Activated CD4-positive, CD25-positive, alpha-beta regulatory T cell (primary cell): ENCODE measurements around the gene ALDH5A1.

ENCODE experiments used
- DNase-seq, 4 experiments: peaks; one replicate each; lab custom pipeline; 2025; lab: John Stamatoyannopoulos, UW

ALDH5A1 gene

DNA sequence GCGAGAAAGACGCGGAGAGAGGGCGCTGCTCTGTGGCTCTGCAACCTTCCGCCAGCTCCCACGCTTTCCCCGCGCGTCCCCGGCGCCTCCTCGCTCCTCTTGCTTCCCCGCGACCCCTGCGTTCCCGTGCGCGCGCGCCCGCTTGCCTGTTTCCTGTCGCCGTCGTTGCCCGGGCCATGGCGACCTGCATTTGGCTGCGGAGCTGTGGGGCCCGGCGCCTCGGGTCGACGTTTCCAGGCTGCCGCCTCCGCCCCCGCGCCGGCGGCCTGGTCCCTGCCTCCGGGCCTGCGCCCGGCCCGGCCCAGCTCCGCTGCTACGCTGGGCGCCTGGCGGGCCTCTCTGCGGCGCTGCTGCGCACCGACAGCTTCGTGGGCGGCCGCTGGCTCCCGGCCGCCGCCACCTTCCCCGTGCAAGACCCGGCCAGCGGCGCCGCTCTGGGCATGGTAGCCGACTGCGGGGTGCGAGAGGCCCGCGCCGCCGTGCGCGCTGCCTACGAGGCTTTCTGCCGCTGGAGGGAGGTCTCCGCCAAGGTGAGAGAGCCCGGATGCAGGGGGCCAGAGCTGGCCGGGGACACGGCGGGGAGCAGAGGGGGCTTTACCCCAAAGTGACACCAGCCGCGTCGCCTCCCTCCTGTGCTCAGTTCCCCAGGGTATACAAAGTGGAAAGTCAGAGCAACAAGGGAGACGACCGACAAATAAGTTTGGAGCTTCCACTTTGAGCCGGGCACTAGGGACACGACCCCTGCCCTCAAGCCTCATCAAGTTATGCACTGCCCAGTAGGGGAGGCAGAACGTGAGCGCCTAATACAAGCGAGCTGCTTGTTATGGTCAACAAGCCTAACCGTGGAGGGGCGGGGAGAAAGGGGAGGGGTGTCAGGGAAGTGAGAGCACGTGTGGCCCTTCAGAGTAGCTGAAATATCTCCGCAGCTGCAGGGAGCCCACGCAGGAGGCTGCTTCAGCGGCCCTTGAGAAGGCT is at the start of gene ALDH5A1:
TSS of gene ALDH5A1 (plus strand) at position 149 of the 975 bp plus-strand sequence. CDS start at position 177, 28 bp downstream.
- DNase-seq: peak; percentile 39 to 72 (median 46)

DNA sequence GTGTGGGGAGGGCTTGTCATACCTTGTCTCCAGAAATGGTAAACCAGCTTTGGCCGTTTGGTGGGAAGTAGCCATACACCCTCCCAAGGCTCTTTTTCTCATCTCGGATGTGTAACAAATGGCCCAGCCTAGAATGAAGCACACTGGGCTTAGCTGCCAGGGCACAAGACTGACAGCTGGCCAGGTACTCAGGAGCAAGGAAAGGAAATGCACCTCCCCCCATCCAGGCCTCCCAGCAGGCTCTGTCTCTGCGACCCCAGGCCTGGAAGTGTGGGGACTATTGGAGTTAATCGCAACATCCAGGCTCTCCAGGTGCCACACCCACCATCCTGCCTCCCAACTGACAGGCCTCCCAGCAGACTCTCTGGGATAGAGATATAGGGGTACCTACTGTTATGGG is 49.1 kb upstream of the ALDH5A1 start:
- no peak for DNase-seq

DNA sequence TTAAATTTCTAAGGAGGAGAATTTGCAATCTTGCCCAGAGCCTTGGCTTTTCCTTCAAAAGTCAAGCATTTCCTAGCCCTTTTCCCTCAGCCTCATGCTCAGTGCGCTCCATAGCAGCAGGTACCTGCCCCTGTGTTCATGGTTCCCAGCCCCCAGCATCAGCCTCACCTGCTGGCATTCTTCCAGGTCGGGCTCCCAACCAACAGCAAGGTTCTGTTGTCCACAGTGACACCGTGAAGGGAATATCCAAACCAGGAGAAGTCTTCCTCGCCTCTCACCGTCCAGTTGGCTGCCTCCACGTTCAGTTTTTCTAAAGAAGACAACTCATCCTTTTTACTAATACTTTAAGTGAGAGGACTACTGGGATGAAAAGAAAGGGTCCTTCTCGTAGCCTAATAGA is 48.1 kb upstream of the ALDH5A1 start:
- no peak for DNase-seq

DNA sequence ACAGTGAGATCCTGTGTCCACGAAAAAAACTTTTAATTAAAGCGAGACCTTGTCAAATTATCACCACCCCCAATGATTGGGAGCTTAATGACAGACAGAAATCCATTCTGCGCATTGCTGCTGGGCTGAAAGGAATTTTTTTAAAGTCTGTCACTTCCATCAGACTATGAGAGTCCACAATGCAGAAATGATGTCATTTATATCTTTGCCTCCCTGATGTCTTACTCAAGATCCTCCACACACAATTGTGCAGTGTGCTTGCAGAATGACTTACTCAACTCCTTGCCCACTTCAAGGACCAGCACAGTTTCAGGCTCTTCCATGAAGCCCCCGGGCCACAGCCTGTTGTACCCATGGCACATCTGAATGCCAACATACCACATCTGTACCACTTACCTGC is 46.4 kb upstream of the ALDH5A1 start:
- DNase-seq: no peak

DNA sequence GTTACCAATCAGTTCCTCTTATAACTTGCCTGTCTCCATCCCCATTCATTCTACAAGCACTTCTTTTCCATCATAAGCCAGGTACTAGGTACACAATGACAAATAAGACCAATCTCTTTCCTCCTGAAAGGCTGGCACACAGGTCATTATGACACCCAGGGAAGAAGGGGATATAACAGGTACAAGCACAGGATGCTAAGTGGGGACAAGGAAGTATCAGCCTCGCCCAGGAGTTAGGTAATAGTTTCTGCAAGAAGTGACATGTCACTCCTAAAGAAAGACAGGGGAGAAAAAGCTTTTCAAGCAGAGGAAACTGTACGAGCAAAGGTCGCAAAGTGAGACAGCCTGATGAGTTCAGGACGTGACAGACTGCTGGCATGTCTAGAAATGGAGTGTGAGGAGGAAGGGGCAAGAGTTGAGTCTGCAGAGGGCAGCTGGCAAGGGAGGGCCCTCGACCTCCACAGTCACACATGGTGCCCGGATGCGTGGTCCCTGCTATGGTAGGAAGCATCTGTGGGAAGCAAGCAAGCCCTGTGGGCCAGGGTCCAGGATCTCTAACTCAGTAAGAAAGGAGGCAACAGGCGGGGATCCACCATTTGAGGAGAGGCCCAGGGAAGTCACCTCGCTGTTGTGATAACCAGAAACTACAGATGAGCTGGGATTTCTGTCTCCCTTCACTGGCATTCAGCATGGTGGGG is 45.8 kb upstream of the ALDH5A1 start:
- no peak for DNase-seq

DNA sequence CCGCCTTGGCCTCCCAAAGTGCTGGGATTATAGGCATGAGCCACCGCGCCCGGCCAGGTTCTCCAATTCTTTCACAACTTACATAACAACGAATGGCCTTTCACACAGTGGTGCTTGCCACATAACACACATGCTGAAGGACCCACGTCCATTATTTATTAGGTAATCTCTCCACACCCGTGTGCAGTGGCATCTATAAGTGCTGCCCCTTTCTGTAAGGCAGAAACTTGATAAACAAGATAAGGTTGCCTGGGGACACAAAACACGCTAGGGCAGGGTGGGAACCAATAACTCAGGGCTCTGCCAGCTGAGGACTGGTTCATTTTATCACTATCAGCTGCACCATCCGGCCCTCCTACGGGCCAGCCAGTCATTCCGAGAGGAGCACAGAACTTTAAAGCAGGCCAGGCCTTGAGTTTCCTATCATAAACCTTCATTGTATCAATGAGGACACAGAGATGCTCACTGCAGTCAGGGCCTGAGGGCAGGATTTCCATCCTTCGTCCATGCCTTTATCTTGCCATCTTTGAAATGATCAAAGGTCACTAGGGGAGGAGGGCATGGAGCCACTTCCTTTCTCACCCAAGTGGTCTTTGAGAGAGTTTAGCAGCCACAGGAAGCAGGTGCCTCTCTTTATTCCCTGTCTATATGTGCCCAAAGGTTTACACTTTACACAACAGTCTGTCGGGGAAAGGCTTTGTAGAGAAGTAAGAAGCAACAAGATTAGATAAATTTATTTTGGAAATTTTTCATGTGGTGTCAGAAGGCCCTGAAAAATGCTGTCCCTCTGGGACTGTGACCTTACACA is 43.0 kb upstream of the ALDH5A1 start:
- DNase-seq: no peak

DNA sequence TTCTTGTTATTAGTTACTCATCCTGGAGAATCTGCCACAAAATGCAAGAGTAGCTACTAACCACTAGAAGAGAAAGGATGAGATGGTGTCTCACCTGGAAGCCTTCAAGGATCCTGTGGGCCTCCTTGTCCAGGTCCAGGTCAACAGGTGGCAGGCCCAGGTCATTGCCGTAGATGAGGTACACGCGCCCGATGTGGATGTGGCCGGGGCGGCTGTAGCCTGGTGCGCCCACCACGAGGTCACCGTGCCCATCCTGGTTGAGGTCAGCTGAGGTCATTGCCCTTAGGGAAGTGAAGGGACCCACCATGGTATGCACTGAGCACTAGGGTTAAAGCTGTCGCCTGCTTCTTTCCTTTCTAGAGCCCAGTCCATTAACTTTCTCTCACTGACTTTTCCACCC is 40.8 kb upstream of the ALDH5A1 start:
- no peak for DNase-seq

DNA sequence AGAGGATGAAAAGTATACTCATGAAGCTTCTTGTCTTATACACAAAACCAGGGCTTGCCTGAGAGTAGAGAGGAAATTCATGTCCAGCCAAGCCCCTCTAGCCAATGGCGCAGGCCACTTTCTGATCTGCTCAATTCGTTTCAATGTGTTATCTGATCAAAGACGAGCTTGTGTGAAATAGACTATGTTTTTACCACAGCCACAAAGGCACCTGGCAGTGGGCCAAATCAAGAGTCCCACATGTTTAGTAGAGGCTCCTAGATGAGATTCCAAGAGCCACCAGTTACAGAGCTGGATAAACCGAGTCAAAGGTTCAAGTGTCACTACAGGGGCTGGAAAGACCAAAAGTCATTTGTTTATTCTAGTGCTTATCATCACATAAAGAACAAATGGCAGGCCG is 40.3 kb upstream of the ALDH5A1 start:
- no peak for DNase-seq

DNA sequence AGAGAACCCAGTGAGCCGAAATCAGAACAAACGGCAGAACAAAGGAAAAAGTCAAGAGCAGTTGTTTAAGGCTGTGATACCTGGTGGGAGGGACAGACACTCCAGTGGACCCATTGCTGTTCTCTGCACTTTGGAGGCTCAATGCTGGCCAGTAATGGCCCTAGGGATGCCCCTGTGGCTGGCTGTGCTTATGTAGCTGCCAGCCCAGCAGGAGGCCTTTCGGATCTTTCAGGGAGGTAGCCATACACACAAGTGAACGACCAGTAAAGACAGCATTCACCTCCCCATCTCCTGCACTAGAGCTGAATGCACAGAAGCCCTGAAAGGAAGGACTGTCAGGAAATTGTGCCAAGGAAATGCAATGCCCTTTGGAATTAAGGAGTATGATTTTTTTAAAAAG is 39.7 kb upstream of the ALDH5A1 start:
- no peak for DNase-seq

DNA sequence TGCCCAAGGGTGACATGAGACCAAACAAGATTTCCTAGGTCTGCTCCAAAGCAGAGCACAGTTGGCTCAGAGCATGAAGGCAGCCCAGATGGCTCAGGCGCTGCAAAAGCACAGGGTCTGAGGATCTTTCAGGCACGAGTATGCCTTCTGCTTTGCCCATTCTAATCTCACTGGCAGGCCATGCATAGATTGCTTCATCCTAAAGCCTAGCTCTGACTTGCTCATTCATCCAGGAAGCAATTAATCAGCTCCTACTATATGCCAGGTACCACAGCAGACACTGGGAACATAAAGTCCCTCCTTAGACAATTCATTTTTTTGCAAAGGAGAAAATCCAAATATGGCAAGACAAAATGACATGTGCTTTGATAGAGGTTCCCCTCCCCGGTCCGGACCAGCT is 36.6 kb upstream of the ALDH5A1 start:
- no peak for DNase-seq

DNA sequence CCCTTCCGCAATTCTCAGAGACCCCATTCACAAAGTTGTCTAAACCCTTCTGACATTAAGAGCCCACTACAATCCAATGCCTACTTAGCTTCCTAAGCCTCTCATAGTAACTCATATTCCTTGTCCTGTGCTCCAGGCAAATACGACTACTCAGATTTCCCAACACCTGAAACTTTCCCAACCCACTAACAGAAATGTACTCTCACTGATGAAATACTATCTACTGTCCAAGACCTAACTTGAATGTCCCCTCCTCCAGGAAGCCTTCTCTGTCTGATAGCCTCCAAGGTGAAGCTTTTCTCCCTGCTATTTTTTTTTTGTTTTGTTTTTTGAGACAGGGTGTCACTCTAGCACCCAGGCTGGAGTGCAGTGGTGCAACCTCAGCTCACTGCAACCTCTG is 35.8 kb upstream of the ALDH5A1 start:
- DNase-seq: no peak

DNA sequence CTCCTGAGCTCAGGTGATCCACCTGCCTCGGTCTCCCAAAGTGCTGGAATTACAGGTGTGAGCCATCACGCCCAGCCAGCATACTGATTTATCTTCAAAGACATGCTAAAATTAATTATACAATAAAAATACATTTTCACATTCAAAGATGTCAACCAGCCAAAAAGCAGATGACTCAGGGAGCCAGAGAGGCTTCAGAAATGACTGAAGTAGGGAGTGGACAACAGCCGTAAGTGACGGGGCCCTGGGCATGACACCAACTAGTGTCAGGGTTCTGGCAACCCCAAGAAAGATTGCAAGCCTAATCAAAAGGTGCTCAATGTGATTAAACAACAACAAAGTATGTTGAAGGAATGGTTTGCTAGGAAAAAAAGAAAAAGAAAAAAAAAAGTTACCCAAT is 33.8 kb upstream of the ALDH5A1 start:
- DNase-seq: no peak

DNA sequence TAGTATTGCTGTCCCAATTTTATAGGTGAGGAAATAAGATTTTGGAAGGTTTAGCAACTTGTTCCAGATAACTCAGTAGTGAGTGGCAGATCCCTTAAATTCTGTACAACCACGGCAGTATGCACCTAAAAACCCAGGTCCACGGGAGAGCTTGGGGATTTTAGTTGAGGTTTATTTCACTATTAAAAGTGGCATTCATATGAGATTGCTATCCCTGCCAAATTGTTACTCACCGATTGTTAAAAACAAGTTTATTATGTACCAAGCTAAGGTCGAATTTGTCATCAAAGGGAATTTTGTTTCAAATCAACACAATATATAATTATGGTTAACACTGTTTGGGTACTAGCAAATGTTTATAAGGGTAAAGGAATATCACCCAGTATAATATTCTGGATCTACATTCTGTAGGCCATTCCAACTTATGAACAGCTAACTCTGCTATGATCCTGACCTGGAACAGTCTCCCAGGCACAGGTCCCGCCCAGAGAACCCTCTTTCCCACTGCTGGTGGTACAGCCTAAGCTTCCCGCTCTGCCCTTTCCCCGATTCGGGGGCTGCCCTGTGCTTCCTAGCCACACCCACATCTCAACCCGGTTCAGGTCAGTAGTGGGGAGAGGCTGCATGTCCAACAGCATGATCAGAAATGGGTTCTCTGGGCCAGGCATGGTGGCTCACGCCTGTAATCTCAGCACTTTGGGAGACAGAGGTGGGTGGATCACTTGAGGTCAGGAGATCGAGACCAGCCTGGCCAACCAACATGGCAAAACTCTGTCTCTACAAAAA is 30.3 kb upstream of the ALDH5A1 start:
- no peak for DNase-seq

DNA sequence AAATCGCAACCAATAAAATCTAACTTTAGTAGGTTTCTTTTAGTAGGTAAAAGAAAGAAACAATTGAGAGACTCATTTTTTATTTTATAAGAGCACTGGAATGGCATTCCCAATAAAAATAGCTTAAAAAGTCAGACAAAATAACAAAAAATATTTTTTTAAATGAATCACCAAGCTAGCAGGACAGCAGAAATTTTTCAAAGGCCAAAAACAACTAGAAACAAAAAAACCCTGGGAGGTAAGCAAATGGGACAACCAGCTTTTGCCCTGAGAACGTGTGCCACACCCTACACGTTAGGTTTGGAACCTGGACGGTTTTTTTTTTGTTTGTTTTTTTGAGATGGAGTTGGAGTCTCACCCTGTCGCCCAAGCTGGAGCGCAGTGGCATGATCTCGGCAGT is 25.0 kb upstream of the ALDH5A1 start:
- DNase-seq: no peak

DNA sequence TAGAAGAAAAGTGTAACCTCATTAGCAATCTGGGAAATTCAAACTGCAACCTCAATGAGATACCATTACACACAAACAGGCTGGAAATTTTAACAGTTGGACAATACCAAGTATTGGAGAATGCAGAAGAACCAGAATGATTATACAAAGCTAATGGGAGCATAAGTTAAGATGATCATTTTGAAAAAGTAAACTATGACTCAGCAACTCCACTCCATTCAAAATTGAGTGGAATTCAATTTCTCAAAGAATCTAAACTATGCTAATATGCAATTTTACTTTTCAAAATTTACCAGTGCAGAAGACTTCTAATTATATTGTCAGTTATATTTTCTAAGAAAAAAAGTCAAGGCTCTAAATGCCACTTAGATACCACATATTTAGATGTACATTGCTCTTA is 22.6 kb upstream of the ALDH5A1 start:
- no peak for DNase-seq

DNA sequence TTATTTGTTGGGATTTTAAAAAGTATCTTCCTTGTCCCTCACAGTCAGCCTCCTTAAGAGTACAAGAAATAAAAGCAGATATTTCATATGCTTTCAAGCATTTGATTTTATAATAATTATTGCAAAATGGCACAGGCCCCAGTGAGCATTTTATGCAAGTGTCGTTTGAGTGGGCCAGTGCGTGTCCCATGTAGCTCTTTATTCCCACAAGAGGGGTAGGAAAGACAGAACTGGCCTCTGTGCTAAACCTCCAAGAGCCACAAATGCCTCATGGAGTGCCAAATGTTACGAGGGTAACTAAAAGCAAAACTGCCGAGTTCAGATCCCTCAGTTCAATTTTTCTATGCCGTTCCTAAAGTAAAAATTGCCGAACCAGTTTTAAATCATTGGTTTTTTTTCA is 18.1 kb upstream of the ALDH5A1 start:
- no peak for DNase-seq

DNA sequence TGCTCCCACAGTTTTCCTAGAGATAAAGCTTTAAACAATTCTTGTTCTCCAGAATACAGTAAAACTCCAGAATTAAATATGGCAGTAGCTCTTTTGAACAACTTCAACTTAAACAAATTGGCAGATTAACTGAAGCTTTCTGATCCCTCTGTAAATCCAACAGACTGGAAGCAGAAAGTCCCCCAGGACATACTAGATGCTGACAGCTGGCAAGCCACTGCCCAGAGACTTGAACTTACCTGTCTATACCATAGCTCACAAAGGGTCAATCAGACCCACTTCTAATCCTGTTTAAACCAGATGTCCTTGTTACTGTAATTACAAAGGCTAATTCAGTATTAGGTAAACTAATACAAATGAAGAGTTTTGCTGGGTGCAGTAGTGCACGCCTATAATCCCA is 17.7 kb upstream of the ALDH5A1 start:
- no peak for DNase-seq

DNA sequence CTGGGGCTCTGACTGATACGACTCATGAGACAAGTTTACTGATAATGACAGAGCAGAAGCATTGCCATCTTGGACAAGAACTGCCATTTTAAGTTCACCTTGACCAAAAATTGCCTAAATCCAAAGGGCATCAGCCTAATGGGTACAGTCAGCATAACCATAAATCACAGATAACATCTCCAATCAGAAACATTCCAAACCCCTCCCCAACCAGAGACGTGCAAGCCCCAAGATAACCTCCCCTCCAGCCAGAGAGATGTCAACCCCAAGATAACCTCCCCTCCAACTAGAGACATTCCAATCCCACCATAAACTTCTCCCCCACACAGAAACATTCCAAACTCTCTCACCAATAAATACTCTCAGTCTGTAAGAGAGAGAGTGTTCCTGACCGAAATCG is 15.9 kb upstream of the ALDH5A1 start:
- DNase-seq: no peak

DNA sequence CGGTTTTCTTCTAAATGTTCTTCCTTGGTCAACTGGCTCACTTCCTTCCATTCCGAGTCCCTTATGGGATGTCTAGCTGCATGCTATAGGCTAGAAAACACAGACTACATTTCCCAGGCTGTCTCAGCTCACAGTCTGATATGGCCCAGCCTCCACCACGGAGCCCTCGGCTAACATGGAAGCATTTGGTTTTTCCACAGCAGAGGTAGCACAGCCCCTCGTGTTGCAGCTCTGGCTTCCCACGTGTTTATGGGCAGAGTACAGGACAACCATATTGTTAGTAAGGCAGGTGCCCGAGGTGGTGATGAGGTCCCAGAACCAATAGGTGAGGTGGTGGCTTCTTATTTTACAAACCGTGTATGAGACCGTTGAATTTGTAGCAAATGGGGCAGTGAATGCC is 14.1 kb upstream of the ALDH5A1 start:
- no peak for DNase-seq

DNA sequence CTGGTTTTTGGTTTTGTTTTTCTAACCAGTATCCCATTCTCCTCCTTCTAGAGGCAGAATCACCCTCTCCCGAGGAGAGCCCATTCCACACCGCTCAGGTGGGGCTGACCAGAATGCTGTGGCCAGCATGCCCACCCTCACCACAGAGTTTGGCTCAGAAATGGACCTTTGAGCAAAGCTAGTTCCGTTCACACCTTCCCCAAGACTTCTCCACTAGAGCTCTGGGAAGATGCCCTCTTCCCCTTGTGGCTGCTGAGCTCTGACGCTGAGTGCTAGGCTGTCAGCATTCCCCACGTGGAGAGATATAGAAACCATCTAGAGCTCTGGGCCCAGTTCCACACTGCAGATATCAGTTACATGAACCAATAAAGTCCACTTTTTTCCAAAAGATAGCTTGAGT is 13.3 kb upstream of the ALDH5A1 start:
- DNase-seq: no peak

DNA sequence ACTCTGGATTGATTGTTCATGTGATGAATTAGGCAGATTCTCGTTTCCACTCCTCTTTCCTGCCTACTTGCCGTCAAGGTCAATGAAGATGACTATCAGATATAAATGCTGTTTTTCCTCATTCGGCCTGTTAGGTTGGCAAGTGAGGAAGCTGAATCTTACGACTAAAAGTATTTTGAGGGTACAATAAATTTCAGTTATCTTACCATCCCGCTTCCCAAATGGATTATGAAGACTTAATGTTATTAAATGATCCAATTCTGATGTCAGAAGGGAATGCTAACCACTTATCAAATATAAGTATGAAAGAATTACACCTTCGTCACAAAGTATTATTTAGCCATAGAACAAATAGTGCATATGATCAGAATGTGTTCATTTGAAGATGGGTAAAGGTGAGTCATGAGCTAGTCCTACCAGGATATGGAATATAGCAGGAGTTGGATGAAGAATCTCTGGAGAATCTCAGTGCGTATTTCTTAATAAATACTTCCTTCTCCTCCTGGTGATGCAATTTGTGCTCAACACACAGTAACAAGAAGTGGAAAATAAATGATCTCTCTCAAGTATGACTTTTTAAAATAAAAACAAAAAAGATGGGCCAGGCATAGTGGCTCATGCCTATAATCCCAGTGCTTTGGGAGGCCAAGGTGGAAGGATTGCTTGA is 10.0 kb upstream of the ALDH5A1 start:
- DNase-seq: no peak
